Small intestine (tissue), 7 donors: ENCODE data around the gene C3orf20. TPM values are rescaled to one million over a fixed set of nuclear protein-coding genes. Genes with fewer than 3 reads are reported as not detected.

Experiments used
- DNase-seq, 2 donors: peaks; one replicate each; pipeline versions ENCODE4 v3.0.0 to v3.0.0-alpha.2; 2013
- FAIRE-seq: peaks from 2 replicates; lab custom pipeline; 2012; peaks lifted over from hg19 to GRCh38; lab: Jason Lieb, UNC
- H3K27ac ChIP-seq, 3 donors: one replicate each; pipeline ENCODE4 v1.5.1; 2013; ENCODE audit warnings: low read length in 2 of 3, mild to moderate bottlenecking in 2 of 3, control low read depth in 1 of 3, inconsistent platforms in 1 of 3, low read depth in 1 of 3, moderate library complexity in 1 of 3
- H3K27me3 ChIP-seq, 3 donors: one replicate each; pipeline ENCODE4 v1.6.1; 2013; ENCODE audit warnings: low read length in 3 of 3, inconsistent platforms in 1 of 3; ENCODE audit not compliant: control insufficient read depth in 3 of 3, insufficient read depth in 3 of 3
- H3K36me3 ChIP-seq, 3 donors: one replicate each; pipeline ENCODE4 v1.6.1; 2013; ENCODE audit warnings: low read length in 3 of 3, inconsistent platforms in 1 of 3, low read depth in 1 of 3, mild to moderate bottlenecking in 1 of 3, moderate library complexity in 1 of 3; ENCODE audit not compliant: control insufficient read depth in 3 of 3, insufficient read depth in 2 of 3
- H3K4me1 ChIP-seq, 3 donors: one replicate each; pipeline ENCODE4 v1.6.1; 2013; ENCODE audit warnings: low read length in 2 of 3, inconsistent platforms in 1 of 3, low read depth in 1 of 3, mild to moderate bottlenecking in 1 of 3, moderate library complexity in 1 of 3; ENCODE audit not compliant: control insufficient read depth in 3 of 3, insufficient read depth in 2 of 3
- H3K4me3 ChIP-seq, 3 donors: one replicate each; pipeline ENCODE4 v1.5.1; 2013; ENCODE audit warnings: low read length in 3 of 3, control low read depth in 1 of 3, inconsistent platforms in 1 of 3, low read depth in 1 of 3, mild to moderate bottlenecking in 1 of 3, moderate library complexity in 1 of 3
- H3K9me3 ChIP-seq, 2 donors: one replicate each; pipeline ENCODE4 v1.6.1; 2013; ENCODE audit warnings: low read depth in 1 of 2, low read length in 1 of 2; ENCODE audit not compliant: control insufficient read depth in 2 of 2, insufficient read depth in 1 of 2
- WGBS, 3 donors: extraction: QIAGEN DNeasy Blood & Tissue Kit; methylation state at CpG; one replicate each; pipeline ENCODE4 v1.1.7; 2013; 5-methylcytosine and 5-hydroxymethylcytosine counted together
- polyA plus RNA-seq, 4 donors: library from polyadenylated mRNA; stranded (reverse) in 3 of 4; unstranded in 1 of 4; fragments of 200-250 nt in 3 of 4; fragments of 120-200 nt in 1 of 4; gene quantifications; one replicate each; pipeline versions ENCODE4 v1.2.1 to v1.2.3, GENCODE V29; 2013
- donor health status: healthy with polysubstance abuse.
- donor health status: control.
- donor health status: control.
- donor health status: Bipolar disorder and iron deficiency.
- donor health status: healthy.

C3orf20 gene
- polyA plus RNA-seq, 4 donors = 0.01 to 0.07 TPM; not detected in 2

GRCh38 chr3:14691719-14692118 is 16.8 kb downstream of the C3orf20 start:
- 96 to 97% (median 96%) methylated on average over 1 of the region's 1 CpG for WGBS, 3 donors
- H3K4me3 ChIP-seq = no peak overlapping the region
- no peaks in the 10 kb centered on the region for H3K27me3 ChIP-seq
- FAIRE-seq = no peak
- no peak overlapping the region for H3K27ac ChIP-seq
- no peaks in the 10 kb centered on the region for H3K9me3 ChIP-seq
- H3K36me3 ChIP-seq = no peaks in the 10 kb centered on the region
- H3K4me1 ChIP-seq = no peaks in the 10 kb centered on the region
- no peak for DNase-seq

DNA sequence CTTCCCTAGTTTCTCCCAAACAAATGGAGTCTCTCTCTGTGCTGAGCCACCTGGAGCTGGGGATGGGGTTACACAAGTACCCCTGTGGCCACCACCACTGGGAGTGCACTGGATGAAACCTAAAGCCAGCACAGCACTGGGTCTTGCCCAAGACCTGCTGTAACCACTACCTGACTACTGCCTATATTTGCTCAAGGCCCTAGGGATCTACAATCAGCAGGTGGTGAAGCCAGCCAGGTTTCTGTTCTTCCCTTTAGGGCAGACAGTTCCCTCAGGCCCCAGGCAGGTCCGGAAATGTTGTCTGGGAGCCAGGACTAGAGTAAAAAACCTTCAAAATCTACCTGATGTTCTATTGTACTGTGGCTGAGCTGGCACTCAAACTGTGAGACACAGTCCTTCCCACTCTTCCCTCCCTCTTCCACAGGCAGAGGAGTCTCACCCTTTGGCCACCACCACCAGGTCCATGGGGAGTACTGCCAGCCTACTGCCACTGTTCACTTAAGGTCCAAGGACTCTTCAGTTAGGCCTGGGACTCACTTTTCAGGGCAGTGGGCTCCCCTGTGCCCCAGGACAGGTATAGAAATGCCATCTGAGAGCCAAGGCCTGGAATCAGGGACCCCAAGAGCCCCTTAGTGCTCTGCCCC is 23.8 kb downstream of the C3orf20 start:
- no peak for FAIRE-seq
- H3K4me1 ChIP-seq = no peaks in the 10 kb centered on the region
- H3K9me3 ChIP-seq = no peaks in the 10 kb centered on the region
- H3K36me3 ChIP-seq = no peaks in the 10 kb centered on the region
- H3K27me3 ChIP-seq = no peaks in the 10 kb centered on the region
- no peak overlapping the region for H3K4me3 ChIP-seq
- DNase-seq = no peak
- H3K27ac ChIP-seq = no peak overlapping the region
- WGBS, 3 donors = 75 to 89% (median 88%) methylated on average over 1 of the region's 1 CpG

DNA sequence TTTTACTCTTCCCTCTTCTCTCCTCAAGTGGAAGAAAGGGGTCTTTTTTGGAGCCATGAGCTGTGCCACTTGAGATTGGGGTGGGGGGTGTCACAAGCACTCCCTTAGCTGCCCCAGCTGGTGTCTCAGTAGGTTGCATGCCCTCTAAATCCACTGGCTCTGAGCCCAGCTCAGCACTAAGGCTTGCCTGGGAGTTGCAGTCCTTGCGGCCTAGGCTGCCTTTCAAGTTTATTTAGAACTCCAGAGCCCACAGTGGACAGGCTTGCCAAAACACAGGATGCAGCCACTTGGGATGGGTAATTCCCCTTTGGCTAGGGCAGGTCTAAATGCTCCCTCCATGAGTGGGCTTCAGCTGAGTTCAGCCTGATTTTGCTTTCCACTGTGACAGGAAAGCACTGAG is 24.7 kb downstream of the C3orf20 start:
- no peaks in the 10 kb centered on the region for H3K27me3 ChIP-seq
- no peak overlapping the region for H3K4me3 ChIP-seq
- no peaks in the 10 kb centered on the region for H3K36me3 ChIP-seq
- H3K27ac ChIP-seq = no peak overlapping the region
- FAIRE-seq = no peak
- no peaks in the 10 kb centered on the region for H3K4me1 ChIP-seq
- DNase-seq = no peak
- no peaks in the 10 kb centered on the region for H3K9me3 ChIP-seq
- WGBS, 3 donors = 59 to 75% (median 71%) methylated on average over 1 of the region's 1 CpG

DNA sequence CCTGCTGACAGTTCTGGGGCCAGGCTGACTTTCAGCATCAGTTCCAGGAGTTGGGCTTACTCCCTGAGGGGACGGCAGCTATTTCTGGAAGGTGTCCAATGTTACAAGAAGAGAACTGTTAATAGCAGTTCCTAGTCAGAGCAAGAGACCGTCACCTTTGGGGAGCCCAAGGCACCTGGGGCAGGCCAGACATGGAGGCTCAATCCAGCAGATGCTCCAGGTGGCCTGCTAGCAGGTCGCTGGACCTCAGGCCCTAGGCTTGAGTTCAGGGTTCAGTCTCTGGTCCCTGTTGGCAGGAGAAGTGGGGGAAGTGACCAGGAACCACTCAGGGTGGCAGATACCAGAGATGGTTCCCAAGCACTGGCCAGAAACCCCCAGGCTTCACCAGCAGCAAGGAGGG is 25.9 kb downstream of the C3orf20 start:
- Histone ChIP-seq H3K4me1 (no peaks in the 10 kb centered on the region), H3K9me3 (no peaks in the 10 kb centered on the region), H3K36me3 (no peaks in the 10 kb centered on the region), H3K4me3 (no peak overlapping the region), H3K27ac (no peak overlapping the region), H3K27me3 (no peaks in the 10 kb centered on the region)
- DNase-seq = no peak
- 70 to 80% (median 72%) methylated on average over 3 of the region's 3 CpGs for WGBS, 3 donors
- no peak for FAIRE-seq

DNA sequence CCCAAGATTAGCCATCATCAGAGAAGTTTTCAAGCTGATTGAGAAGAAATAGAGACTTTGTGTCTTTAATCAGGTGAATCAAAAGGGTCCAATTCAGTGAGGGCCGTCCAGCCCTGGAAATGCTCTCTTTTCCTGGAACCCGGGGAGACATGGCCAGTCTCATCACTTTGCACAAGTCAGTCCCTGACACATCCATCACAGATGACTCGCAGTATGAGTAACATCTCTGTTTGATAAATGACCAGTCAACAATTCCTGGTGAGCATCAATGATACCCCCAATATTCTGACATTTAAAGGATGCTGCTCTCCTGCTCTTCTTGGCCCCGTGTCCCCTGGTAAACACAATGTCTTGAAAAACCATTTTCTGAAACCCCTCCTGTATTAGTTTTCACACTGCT is 26.7 kb downstream of the C3orf20 start:
- Histone ChIP-seq H3K4me3 (no peak overlapping the region), H3K27me3 (no peaks in the 10 kb centered on the region), H3K36me3 (no peaks in the 10 kb centered on the region), H3K9me3 (no peaks in the 10 kb centered on the region), H3K27ac (no peak overlapping the region), H3K4me1 (no peaks in the 10 kb centered on the region)
- FAIRE-seq = no peak
- 88 to 91% (median 89%) methylated on average over 4 of the region's 4 CpGs for WGBS, 3 donors
- no peak for DNase-seq

- WGBS, 3 donors = 84 to 91% (median 88%) methylated on average over 9 of the region's 9 CpGs
- Histone ChIP-seq H3K9me3 (no peaks in the 10 kb centered on the region), H3K27me3 (no peaks in the 10 kb centered on the region), H3K27ac (no peak overlapping the region), H3K4me3 (no peak overlapping the region), H3K4me1 (no peaks in the 10 kb centered on the region), H3K36me3 (no peaks in the 10 kb centered on the region)
- FAIRE-seq (no peak), DNase-seq (no peak)
Measured at GRCh38 chr3:14703128-14703750, 28.3 kb downstream of the C3orf20 start.

DNA sequence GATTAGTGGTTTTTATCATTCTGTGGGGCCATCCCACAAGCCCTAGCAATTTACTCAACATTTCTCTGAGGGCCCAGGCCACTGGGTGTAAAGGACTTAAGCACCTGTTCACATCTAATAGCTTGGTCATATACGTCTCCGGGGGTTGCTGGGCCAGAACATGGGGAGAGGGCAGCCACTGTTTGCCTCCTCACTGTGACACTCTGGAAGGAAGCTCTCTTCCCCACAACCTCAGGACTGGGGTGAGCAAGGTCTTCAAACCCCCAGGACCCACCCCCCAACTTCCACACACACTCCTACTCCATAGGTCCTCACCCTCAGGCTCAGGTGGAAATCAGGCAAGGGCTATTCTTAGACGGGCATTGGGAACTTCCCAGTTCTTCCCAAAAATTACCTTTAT is 28.9 kb downstream of the C3orf20 start:
- Histone ChIP-seq H3K27me3 (no peaks in the 10 kb centered on the region), H3K4me1 (no peaks in the 10 kb centered on the region), H3K36me3 (no peaks in the 10 kb centered on the region), H3K4me3 (no peak overlapping the region), H3K27ac (no peak overlapping the region), H3K9me3 (no peaks in the 10 kb centered on the region)
- FAIRE-seq (no peak), DNase-seq (no peak)
- WGBS, 3 donors = 89 to 94% (median 93%) methylated on average over 3 of the region's 3 CpGs

- Histone ChIP-seq H3K4me3 (no peak overlapping the region), H3K9me3 (no peaks in the 10 kb centered on the region), H3K27me3 (no peaks in the 10 kb centered on the region), H3K4me1 (no peaks in the 10 kb centered on the region), H3K27ac (no peak overlapping the region), H3K36me3 (no peaks in the 10 kb centered on the region)
- DNase-seq (no peak), FAIRE-seq (no peak)
- 78 to 92% (median 88%) methylated on average over 5 of the region's 5 CpGs for WGBS, 3 donors
Measured at GRCh38 chr3:14706096-14706495, 31.2 kb downstream of the C3orf20 start.
